Ovary (tissue), 9 donors: ENCODE data around the gene FRZB. TPM values are rescaled to one million over a fixed set of nuclear protein-coding genes. Genes with fewer than 3 reads are reported as not detected.

Source experiments
- DNase-seq, 5 donors: peaks; one replicate each; pipeline ENCODE4 v3.0.0-alpha.2; 2019 to 2020
- H3K27ac ChIP-seq, 2 donors: fragments of 200-600 bp; one replicate each; pipeline versions ENCODE4 v1.5.1 to v1.8.0; 2019 to 2022
- H3K27me3 ChIP-seq: fragments of 200-600 bp; one replicate; pipeline ENCODE4 v1.8.0; 2022
- H3K36me3 ChIP-seq: fragments of 200-600 bp; sonication (generic); one replicate; pipeline ENCODE4 v1.5.1; 2019
- H3K4me1 ChIP-seq: one replicate; pipeline ENCODE4 v1.8.1; 2013; ENCODE audit warnings: mild to moderate bottlenecking, moderate library complexity; ENCODE audit not compliant: insufficient read depth
- H3K4me3 ChIP-seq: fragments of 200-600 bp; sonication (generic); one replicate; pipeline ENCODE4 v1.5.1; 2017
- H3K9me3 ChIP-seq, 2 donors: fragments of 200-600 bp in 1 of 2; sonication (generic) in 1 of 2; one replicate each; pipeline versions ENCODE4 v1.5.1 to v1.8.1; 2013 to 2019; ENCODE audit warnings: mild to moderate bottlenecking in 1 of 2, moderate library complexity in 1 of 2
- EP300 ChIP-seq: sonication (generic); formaldehyde crosslinking; IDR thresholded peaks from one replicate; pipeline ENCODE4 v1.6.1; 2017; ENCODE audit warnings: antibody characterized with exemption
- POLR2A ChIP-seq: fragments of 450-650 bp; IDR thresholded peaks from one replicate; pipeline ENCODE4 v1.6.1; 2017; ENCODE audit warnings: antibody characterized with exemption, mild to moderate bottlenecking, moderate library complexity
- WGBS, 3 donors: extraction: QIAGEN DNeasy Blood & Tissue Kit in 1 of 3; methylation state at CpG; one replicate each; pipeline versions ENCODE4 v1.1.5 to v1.1.7; 2013 to 2017; 5-methylcytosine and 5-hydroxymethylcytosine counted together
- intact Hi-C, 4 donors: fragments of 100-400 bp; cut with DNase I; formaldehyde crosslinking; loops; one replicate each; pipeline versions ENCODE4 v1.11.0 to v1.15.1; 2022 to 2023
- polyA plus RNA-seq, 2 donors: library from polyadenylated mRNA; stranded (reverse); fragments of 200-250 nt in 1 of 2; fragments of 350-450 nt in 1 of 2; fragmentation: Illumina TruSeq in 1 of 2; extraction: RNeasy Lipid Tissue Mini Kit (QIAGEN cat#74804) in 1 of 2; gene quantifications; one replicate each; pipeline ENCODE4 v1.2.3, GENCODE V29; 2013 to 2014
- total RNA-seq, 7 donors: library from RNA; depleted of rRNA in 2 of 7; stranded (reverse); fragments of >200 nt in 2 of 7; fragmentation: NEBNext Ultra II Directional in 3 of 7; extraction: Animal tissue kit (Norgen Biotek cat#: 25700) in 3 of 7; gene quantifications; one replicate each; pipeline versions ENCODE4 v1.1.0 to v1.2.4, GENCODE V29; 2016 to 2023
- TF ChIP-seq, protein P1 (sequence below), 3 donors: fragments of 450-650 bp in 2 of 3; fragments of 200-600 bp in 1 of 3; IDR thresholded peaks; one replicate each; pipeline versions ENCODE4 v1.5.1 to v1.8.0; 2016 to 2022; ENCODE audit warnings: antibody characterized with exemption in 3 of 3, mild to moderate bottlenecking in 1 of 3
- donor health status: DM: no; HTN: no; CAD: no; lungs with moderate emphysema.
- donor health status: DM: no; HTN: no; CAD: no.
- donor health status: Bipolar disorder and iron deficiency.
- donor health status: DM: yes; HTN: yes; CAD: no.
- donor health status: DM: no; HTN: no; CAD: no.
- donor health status: DM: yes; HTN: yes; CAD: no.

The FRZB gene
- total and polyA plus RNA-seq, 9 donors = 2.8 to 22.8 (median 3.9) TPM

DNA sequence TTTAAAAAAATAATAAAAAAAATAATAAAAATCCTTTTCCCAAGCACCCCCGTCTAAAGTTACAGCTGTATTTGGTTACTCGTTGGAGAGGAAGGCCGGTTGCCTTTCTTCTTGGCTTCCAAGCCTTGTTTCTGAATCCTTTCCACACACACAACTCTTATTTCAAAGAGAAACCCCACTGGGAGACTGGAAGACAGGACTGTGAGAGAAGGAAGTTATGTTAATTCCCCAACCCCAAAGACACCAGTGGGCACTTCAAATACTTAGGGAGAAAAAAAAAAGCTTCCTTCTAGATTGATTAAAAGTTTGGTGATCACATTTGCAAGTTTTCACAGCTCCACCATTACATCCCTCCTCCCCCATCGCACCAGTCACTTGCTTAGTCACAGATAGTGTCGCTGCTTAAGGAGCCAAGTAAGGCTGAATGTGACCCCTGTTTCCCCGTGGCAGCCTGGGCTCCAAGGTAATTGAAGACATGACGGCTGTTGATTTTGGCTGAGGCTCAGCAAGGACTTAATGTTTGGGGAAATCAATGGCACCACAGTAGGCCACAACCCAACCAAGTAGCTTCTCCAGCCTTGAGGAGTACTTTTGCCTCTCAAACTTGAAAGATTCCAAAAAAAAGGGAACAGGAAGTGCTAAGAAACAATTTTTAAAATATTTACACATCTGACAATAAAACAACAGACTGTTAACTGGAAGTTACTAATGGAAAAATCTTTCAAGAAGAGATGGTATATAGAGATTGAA, 40.8 kb upstream of the FRZB start:
- no peaks in the 10 kb centered on the region for H3K36me3 ChIP-seq
- H3K4me1 ChIP-seq = no peaks in the 10 kb centered on the region
- DNase-seq = no peak
- no peak overlapping the region for H3K4me3 ChIP-seq
- TF ChIP-seq POLR2A (no peak), EP300 (no peak)
- TF ChIP-seq, protein P1, sequence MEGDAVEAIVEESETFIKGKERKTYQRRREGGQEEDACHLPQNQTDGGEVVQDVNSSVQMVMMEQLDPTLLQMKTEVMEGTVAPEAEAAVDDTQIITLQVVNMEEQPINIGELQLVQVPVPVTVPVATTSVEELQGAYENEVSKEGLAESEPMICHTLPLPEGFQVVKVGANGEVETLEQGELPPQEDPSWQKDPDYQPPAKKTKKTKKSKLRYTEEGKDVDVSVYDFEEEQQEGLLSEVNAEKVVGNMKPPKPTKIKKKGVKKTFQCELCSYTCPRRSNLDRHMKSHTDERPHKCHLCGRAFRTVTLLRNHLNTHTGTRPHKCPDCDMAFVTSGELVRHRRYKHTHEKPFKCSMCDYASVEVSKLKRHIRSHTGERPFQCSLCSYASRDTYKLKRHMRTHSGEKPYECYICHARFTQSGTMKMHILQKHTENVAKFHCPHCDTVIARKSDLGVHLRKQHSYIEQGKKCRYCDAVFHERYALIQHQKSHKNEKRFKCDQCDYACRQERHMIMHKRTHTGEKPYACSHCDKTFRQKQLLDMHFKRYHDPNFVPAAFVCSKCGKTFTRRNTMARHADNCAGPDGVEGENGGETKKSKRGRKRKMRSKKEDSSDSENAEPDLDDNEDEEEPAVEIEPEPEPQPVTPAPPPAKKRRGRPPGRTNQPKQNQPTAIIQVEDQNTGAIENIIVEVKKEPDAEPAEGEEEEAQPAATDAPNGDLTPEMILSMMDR (IDR thresholded peaks at IDR 0.05) = no peak
- WGBS, 3 donors = 71 to 76% (median 74%) methylated on average over 7 of the region's 7 CpGs
- H3K27me3 ChIP-seq = no peaks in the 10 kb centered on the region
- intact Hi-C loops = no loop called here
- no peaks in the 10 kb centered on the region for H3K9me3 ChIP-seq
- H3K27ac ChIP-seq = no peak overlapping the region

DNA sequence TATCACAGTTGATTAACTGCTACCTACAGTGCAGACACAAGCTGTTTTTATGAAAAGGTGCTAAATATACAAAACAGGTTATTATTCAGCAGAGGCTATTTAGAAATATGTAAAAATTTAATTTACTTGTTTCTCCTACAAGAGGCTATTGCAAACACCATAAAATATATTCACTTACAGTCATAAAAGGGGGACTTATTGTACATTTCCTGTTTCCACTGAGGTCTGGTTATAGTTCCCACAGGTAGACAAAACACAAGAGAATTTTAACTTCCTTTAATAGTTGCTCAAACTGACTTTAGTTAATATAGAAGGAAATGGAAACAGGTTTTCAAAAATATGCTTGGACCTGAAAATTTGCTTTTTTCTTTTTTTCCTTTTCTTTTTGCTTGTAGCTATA, 40.0 kb upstream of the FRZB start:
- Histone ChIP-seq H3K27ac (no peak overlapping the region), H3K36me3 (no peaks in the 10 kb centered on the region), H3K4me3 (no peak overlapping the region), H3K4me1 (no peaks in the 10 kb centered on the region), H3K9me3 (no peaks in the 10 kb centered on the region), H3K27me3 (no peaks in the 10 kb centered on the region)
- intact Hi-C loops = no loop called here
- no peak for DNase-seq
- TF ChIP-seq, protein P1 (IDR thresholded peaks at IDR 0.05) = no peak
- TF ChIP-seq POLR2A = no peak
- no peak for TF ChIP-seq EP300

DNA sequence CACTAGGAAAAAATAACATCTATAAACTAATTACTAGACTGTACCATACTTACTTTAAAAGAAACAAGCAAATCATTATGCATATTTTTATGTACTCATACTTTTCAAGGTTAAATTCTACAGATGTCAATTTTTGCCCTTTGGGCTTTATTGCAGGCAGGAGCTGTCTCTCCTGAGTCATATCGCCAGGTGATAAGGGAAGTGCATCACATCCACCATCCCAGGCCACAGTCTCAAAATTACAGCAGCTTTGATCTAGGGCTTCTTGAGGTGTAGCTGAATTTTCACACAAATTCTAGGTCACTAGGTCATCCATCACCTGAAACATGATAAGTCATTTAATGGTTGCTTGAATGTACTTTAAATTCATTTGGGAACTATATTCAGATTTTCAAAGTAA, 38.4 kb upstream of the FRZB start:
- Histone ChIP-seq H3K9me3 (no peaks in the 10 kb centered on the region), H3K4me3 (no peak overlapping the region), H3K36me3 (no peaks in the 10 kb centered on the region), H3K27me3 (no peaks in the 10 kb centered on the region), H3K4me1 (no peaks in the 10 kb centered on the region), H3K27ac (no peak overlapping the region)
- TF ChIP-seq POLR2A = no peak
- TF ChIP-seq, protein P1 (IDR thresholded peaks at IDR 0.05) = no peak
- TF ChIP-seq EP300 = no peak
- intact Hi-C loops = no loop called here
- DNase-seq = no peak
- 83 to 95% (median 94%) methylated on average over 1 of the region's 1 CpG for WGBS, 3 donors

DNA sequence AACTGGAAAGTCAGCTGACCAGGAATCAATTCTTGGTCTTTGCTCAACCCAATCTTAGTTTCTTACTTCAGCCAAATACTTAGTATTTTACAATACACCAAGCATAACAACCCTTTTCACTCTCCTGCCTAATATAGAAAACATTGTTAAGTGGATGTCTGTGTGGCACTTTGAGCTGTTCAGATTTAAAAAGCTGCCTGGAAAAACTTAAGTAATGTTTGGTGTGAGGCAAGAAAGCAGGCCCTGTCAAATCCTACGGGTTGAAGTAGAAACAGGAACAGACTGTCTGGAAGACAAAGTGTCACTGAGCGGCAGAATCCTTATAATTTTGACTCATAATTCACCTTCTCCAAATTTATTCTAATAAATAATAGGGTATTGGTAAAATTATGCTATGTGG, 37.1 kb upstream of the FRZB start:
- no peak overlapping the region for H3K27ac ChIP-seq
- TF ChIP-seq EP300 (no peak), POLR2A (no peak)
- TF ChIP-seq, protein P1 (IDR thresholded peaks at IDR 0.05) = no peak
- WGBS, 3 donors = 91 to 95% (median 93%) methylated on average over 2 of the region's 2 CpGs

More for the DNA sequence above, 37.1 kb upstream of the FRZB start:
- intact Hi-C loops = no loop called here
- Histone ChIP-seq H3K9me3 (no peaks in the 10 kb centered on the region), H3K27me3 (no peaks in the 10 kb centered on the region), H3K4me1 (no peaks in the 10 kb centered on the region), H3K4me3 (no peak overlapping the region), H3K36me3 (no peaks in the 10 kb centered on the region)
- DNase-seq = no peak
